ENCODE data around the gene WDHD1.
"Not testable (repeated sequence)": the region's sequence is repeated elsewhere in the genome, so short reads cannot be mapped to it uniquely, and the experiment has no call there.

Gene WDHD1

DNA sequence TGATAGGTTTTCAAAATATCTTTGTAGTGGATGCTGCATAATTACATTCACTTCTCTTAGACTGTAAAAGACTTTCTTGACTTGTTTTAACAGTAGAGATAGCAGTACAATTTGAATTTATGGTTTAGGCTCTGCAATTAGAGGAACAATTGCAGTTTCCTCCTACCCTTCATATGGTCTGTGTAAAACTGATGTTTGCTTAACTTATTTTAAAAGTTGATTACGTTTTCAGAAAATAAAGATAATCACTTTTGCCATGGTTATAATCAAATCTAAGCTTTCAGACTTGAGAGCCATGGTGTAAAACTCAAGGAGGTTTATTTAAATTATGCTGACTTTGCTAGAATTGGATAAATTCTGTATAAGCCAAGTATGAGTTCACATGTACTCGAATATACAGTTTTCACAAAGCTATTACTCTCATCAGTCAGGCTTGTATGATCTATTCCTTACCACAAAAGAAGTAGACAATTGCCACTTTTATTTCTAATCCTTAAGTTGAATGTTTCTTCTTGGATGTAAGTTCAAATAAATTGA lies 22.1 kb upstream of the WDHD1 start:
- DNase-seq (ENCODE audit: low spot score), result no peak

DNA sequence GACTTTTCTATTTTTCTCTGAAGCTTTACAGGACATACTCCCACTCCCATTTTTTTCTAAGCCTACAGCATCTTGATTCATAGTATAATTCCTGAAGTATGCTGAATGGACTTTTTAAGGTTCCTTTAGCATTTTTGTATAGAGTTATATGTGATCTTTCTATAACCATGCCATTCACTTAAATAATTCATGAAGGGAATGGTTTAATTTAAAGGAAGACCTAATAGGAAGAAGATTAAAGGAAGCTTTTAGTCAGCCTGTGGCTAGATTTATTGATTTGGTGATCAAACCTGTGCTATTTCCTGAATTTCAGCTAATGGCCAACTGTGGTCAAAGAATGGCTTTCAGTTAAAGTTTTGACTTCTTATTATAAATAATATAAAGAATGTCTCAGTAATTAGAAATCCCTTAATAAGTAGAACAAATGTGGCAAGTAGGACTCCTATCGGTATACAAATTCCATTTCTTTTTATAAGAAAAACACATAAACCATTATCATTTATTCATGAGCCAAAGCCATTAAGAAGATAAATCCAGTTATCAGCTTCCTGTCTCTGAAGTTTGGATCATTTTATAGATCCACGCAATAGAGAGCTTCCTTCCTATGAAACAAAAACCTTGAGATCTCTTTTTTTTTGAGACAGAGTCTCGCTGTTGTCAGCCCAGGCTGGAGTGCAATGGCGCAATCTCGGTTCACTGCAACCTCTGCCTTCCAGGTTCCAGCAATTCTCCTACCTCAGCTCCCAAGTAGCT lies 20.6 kb upstream of the WDHD1 start:
- no peak for DNase-seq (ENCODE audit: low spot score)

DNA sequence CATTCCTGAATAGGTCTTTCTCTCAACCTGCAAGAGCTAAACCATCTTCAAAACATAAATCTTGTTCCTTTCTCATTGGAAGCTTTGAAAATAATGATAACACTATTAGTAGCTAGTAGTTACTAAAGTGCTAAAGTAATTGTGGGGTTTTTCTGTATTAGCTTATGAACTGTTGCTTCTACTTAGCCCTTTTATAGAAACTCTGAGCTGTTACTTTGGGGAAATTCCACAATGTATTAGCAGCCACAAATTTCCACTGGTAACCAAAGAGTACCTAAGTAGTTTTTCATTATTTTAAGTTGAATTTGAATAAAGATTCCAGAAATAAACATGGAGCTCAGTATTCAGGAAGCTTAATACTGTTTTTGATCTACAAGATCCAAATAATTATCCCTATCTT lies 18.2 kb upstream of the WDHD1 start:
- no peak for DNase-seq (ENCODE audit: low spot score)

DNA sequence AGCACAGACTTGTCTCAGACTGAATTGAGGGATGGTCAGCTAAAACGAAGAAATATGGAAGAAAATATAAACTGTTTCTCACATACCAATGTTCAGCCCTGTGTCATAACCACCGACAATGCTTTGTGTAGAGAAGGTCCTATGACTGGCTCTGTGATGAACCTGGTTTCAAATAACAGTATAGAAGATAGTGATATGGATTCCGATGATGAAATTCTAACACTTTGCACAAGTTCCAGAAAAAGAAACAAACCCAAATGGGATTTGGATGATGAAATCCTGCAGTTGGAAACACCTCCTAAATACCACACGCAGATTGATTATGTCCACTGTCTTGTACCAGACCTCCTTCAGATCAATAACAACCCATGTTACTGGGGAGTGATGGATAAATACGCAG lies 16.6 kb upstream of the WDHD1 start:
- DNase-seq (ENCODE audit: low spot score), result no peak

DNA sequence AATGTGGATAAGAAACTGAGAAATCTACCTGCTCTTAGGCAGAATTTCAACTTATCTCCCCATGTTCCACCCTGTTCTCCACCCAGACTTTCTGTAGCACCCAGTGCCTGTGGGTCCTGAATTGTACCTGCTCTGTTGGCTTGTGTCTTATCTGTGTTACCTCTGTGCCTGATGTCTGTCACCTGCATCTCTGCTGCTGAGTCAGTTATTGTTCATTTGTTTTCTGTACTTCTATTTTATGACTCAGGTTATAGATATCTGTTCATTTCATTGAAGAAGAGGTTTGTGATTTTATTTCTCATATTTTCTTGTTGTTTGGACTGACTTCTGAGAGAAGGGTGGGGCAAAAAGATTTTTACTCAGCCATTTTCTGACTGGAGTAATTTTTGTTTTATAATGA lies 11.8 kb upstream of the WDHD1 start:
- no peak for DNase-seq (ENCODE audit: low spot score)

DNA sequence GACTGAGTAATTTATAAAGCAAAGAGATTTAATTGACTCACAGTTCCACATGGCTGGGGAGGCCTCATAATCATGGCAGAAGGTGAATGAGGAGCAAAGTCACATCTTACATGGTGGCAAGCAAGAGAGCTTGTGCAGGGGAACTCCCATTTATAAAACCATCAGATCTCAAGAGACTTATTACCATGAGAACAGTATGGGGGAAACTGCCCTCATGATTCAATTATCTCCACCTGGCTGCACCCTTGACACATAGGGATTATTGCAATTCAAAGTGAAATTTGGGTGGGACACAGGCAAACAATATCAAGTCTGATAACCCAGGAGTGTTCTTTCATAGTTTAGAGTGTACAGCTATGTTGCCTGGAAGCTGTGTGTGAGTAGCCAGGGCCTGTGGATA lies 11.1 kb upstream of the WDHD1 start:
- DNase-seq (ENCODE audit: low spot score), result not testable (repeated sequence)

DNA sequence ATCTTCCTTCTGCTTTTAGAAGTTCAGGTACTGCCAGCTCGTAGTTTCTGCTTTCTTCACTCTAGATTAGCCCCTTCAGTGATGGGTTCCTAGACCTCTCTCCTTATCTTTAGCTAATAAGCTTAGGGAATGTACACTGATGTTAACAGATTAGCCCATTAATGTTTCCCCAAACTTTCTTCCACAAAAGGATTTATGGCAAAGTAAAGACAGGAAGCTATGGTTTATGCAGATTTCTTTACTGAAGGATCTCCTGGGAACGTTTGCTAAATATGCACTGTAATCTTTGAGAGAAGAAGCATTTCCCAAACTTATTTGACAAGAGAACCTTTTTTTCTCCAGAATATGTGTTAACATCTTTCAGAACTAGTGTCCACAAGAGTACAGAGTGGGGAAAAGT lies 4.3 kb upstream of the WDHD1 start:
- no peak for DNase-seq (ENCODE audit: low spot score)

DNA sequence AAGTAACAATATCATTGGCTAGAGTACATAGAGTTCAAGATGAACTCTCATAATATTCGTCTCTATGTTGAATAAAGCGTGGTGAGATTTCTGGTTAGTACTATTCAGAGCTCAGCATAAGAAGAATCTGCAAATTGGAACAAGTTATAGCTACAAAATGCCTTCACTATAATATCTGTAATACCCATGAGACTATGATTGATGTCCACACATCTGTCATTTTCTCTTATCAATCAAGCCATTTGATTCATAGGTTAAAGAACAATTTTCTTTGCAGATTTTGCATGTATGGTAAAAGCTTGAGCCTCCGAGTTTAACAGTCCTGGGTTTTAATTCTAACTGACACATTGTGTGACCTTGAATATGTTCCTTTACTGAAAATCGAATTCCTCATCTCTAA lies 1.6 kb upstream of the WDHD1 start:
- no peak for DNase-seq (ENCODE audit: low spot score)

DNA sequence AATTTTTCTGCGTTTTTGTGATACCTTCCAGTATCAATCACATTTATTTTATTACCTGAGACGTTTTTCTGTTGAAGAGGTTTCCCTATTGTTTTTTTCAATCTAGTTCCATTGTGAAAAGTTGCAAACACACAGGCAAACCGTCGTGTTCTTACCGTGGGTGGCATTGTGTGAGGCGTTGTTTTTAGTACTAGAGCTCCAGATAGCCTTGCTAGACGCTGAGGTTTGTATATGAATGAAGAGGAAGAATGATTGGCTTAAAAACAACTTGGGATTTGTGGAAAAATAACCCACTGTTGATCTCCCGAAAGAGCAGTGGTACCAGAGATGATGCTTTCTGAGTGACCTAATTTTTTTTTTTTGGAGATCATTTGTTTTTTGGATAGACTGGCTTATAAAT lies 1.2 kb upstream of the WDHD1 start:
- no peak for DNase-seq (ENCODE audit: low spot score)

DNA sequence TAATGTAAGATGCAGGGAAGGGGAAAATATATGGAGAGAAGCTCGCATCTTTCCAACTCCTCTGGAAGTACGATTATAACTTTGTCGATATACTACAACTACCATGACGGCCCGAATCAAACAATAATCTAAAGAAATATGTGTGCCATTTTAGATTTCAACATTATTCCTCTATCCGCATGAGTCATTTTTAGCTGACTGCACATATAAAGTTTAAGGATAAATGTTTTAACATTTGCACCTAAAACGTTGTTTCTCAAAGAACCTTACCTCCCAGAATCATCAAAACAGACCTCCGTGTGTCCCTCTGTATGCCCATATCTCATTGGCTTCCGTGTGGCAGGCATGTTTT lies 482 bp downstream of the WDHD1 start:
- no peak for DNase-seq (ENCODE audit: low spot score)

DNA sequence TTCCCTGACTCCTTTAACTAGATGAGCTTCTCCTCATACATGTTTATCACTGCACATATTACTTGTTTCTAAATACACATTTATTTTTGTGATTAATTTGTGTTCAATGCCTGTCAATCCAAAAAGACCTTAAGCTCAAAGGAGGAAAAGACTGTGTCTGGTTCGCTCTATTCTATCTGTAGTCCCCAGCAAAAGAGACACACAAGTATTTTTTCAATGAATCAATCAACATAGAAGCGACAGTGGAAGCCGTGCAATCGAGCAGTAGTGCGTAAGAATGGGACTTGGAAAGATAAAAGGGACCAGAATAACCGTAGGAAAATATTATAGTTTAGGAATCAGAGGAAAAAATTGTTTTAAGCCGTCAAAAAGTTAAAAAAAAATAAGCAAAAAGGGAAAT lies 951 bp downstream of the WDHD1 start:
- DNase-seq (ENCODE audit: low spot score), result no peak

DNA sequence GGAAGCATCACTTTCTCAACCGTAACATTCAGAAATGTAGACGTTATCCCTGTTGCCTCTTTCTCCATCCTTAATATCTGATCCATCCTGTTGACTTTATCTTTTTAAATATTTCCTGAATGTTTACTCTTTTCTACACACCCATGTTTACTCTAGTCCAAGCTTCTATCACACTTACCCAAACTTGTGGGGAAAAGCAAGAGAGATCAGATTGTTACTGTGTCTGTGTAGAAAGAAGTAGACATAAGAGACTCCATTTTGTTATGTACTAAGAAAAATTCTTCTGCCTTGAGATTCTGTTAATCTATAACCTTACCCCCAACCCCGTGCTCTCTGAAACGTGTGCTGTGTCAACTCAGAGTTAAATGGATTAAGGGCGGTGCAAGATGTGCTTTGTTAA lies 2.5 kb downstream of the WDHD1 start:
- DNase-seq (ENCODE audit: low spot score), result not testable (repeated sequence)

DNA sequence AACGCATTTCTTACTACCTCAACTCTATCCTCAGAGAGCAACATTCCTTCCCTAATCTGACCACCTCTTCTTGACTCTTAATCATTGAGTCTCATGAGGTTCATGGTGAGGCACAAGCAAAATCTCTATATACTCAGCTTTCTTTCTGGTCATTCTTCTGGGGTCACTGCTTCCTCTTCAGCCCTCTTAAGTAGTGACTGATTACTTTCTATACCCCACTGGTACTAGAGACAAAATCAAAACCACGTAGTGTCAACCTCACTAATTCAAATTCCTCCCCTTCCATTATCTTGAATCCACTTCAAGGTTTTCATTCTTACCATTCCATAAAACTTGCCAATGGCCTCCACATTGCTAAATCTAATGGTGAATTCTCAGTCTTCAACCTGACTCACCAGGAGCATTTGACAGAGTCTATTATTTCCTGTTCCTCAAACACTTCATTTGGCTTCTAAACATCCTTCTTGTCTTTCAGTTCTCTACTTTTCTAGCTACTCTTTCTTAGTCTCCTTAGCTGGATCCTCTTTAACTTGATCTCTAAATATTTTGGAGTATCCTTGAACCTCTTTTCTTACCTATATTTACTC lies 6.8 kb downstream of the WDHD1 start:
- no peak for DNase-seq (ENCODE audit: low spot score)

DNA sequence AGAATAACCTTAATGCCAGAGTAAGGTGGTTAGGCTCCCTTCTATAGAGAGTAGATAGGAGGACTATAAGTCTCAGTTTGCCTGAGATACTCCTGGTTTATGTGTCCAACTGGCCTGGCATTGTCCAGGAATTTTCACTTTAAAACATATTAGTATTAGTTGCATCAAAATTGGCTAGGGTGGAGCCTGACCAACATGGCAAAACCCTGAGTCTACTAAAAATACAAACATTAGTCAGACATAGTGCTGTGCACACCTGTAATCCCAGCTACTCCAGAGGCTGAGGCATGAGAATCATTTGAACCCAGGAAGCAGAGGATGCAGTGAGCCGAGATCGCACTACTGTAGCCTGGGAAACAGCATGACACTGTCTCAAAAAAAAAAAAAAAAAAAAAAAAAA lies 11.9 kb downstream of the WDHD1 start:
- no peak for DNase-seq (ENCODE audit: low spot score)

DNA sequence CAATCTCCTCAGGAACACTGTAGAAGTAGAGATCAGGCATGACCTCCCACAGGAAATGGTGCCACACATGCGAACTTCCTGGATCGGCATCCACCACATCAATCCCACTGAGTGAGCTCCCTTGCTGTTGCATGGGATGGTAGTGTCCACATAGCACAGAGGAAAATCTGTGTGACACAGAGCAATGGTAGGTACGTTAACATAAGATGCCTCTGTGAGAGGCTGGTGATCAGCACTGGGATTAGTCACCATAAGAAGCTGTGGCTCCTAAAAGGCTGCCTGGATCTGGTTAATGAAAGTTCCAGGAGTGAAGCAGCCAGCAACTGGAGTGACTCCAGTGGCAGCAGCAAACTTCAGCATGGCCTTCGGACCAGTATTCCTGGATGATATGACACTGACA lies 21.8 kb downstream of the WDHD1 start:
- no peak for DNase-seq (ENCODE audit: low spot score)

DNA sequence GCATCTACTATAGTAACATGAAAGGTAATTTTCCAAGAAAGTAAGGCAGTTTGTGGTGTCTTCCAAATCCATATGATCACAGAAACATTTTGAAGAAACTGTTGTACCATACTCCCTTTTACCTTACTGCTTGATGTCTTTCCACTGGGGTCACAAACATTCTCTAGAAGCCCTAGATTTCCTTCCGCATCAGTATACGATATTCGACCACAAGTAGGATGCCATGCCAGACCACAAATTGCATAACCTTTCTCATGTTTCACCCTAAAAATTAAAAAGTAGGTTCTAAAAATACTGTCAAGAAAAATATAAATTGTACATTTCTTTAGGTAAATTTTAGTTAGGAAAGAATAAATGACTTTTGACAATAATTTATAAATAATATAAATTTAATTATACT lies 26.5 kb downstream of the WDHD1 start:
- DNase-seq (ENCODE audit: low spot score), result no peak

DNA sequence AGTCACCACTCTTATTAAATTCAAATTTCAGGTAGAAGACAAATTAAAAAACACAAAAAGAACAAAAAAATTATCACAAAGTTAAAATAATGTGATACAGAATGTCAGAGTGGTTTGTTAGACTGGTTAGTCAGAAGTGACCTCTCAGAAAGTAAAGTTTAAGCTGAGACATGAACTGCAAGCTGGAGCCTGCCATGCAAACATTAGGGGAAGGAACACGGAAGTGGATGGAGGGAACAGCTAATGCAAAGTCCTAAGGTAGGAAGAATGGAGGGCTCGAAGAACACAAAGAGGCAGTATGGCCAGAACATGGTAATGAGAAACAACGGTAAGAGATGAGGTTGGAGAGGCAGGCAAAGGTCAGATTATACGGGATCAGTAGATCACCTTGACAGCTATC lies 41.7 kb downstream of the WDHD1 start:
- DNase-seq (ENCODE audit: low spot score), result no peak

DNA sequence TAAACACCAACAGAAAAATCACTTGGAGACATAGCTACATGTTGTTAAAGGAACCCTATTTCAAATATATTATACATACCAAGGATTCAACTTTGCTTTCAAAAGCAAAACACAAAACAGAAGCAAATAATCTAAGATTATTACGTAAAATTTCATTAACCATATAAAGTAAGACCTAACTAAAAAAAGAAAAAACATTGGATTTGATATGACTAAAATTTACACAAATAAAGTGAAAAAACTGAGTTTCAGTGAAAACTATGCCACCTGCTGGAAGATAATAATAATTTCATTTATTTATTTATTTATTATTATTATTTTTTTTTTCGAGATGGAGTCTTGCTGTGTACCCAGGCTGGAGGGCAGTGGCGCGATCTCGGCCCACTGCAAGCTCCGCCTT lies 45.2 kb downstream of the WDHD1 start:
- no peak for DNase-seq (ENCODE audit: low spot score)

DNA sequence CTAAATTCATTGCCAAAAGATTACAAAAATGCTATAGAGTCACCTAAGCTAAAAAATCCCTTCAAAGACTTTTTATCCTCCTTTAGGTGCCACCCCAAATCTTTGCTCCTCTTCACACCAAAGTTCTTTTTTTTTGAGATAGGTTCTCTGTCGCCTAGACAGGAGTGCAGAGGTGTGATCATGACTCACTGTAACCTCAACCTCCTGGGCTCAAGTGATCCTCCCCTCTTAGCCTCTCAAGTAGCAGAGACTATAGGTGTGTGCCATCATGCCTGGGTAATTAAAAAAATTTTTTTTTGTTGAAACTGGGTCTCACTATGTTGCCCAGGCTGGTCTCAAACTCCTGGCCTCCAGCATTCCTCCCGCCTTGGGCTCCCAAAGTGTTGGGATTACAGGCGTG lies 47.9 kb downstream of the WDHD1 start:
- DNase-seq (ENCODE audit: low spot score), result no peak

DNA sequence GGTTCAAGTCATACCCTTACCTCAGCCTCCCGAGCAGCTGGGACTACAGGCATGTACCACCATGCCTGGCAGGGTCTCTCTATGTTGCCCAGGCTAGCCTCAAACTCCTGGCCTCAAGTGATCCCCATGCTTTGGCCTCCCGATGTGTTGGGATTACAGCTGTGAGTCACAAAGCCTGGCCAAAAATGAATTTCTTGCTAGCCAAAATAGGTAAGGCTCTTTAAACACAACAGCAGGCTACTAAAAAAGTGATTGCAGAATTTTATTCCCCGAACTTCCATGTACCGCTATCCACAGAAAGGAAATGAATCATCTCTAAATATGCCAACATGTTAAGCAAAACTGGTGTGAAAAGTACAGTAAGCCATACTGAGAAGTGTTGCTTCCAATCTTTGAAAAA lies 50.6 kb downstream of the WDHD1 start:
- no peak for DNase-seq (ENCODE audit: low spot score)

DNA sequence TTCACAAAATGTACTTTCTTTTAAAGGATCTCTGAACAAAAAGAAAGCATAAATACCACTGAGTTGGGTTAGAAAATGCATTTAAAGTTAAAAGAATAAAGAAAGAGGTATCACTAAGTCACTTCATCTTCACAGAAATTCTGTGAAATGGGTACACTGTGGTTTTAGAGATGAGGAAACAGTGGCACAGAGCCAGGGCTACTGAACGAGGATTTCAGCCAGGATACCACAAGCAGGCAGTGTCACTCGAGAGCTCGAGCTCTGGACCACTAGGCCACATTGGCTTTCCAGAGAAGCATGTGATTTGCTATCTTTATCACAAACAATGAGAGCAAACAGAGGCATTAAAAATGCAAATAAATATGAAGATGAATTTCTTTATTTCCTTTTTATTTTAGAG lies 51.0 kb downstream of the WDHD1 start:
- no peak for DNase-seq (ENCODE audit: low spot score)

DNA sequence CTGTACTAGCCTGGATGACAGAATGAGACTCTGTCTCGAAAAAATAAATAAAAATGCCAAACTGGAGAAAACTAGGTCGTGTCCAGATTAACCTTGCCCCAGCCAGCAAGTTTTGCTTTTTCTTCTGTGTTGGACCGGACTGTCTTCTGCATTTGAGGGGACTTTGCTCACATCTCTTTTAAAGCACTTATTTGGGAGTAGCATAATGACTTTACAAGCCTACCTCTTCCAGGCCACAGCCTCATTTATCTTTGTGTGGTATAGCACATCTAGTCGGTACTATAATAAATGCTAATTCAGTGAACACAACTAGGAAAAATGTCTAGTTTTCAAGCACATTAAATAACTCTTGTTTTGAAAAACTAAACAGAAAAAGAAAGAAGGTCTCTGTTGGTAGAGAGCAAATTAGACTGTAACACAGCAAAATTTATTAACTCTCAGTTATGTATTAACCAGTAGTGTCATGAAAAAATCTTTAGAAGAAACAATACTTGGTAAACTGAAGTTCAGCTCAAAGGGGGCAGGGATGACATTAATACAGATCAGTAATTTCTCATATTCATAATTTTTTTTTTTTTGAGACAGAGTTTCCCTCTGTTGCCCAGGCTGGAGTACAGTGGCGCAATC lies 52.0 kb downstream of the WDHD1 start:
- no peak for DNase-seq (ENCODE audit: low spot score)

DNA sequence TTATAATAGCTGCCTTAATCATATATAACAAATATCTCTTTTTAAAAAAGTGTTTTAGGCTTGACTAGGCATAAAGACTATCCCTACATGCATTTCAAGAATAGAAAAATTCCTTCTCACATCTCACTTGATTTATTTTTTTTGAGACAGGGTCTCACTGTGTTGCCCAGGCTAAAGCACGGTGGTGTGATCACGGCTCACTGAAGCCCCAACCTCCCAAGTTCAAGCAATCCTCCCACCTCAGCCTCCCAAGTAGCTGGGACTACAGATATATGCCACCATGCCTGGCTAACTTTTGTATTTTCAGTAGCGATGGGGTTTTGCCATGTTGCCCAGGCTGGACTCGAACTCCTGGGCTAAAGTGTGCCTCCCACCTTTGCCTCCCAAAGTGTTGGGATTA lies 59.4 kb downstream of the WDHD1 start:
- no peak for DNase-seq (ENCODE audit: low spot score)

DNA sequence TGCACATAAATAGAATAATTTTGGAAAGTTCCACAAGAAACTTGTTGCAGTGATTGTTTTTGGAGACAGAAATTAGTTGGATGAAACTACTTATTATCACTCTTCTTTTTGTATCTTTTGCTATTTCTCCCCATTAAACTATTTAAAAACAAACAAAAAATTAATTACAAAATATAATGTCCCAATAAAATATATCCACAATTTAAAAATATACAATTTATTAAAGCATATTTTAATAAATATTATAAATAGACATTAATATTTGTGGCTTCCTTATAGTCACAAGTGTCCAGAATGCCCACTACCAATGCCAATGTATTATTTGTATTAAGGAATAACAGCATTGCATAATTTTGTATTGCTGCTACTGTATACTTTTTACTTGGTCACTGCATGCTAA lies 71.8 kb downstream of the WDHD1 start:
- no peak for DNase-seq (ENCODE audit: low spot score)

Data from LoVo (cell line).